Heart right ventricle (tissue), 16 donors: ENCODE measurements around the gene UTS2R. TPM values are rescaled to one million over a fixed set of nuclear protein-coding genes. Genes with fewer than 3 reads are reported as not detected.

Experiments used
- ATAC-seq, 8 donors: fragments of 200-7000 bp; cut with Tn5 transposase; one replicate each; pipeline ENCODE4 v1.9.1; 2020; ENCODE audit warnings: mild to moderate bottlenecking in 8 of 8, moderate library complexity in 8 of 8, moderate number of reproducible peaks in 1 of 8
- DNase-seq, 2 donors: peaks; one replicate each; pipeline ENCODE4 v3.0.0-alpha.2; 2020
- H3K27ac ChIP-seq, 10 donors: fragments of 200-600 bp; sonication (generic) in 2 of 10; one replicate each; pipeline versions ENCODE4 v1.5.0 to v1.8.0; 2020 to 2022; ENCODE audit warnings: mild to moderate bottlenecking in 3 of 10
- H3K27me3 ChIP-seq, 7 donors: fragments of 200-600 bp; one replicate each; pipeline ENCODE4 v1.8.0; 2021 to 2022; ENCODE audit warnings: mild to moderate bottlenecking in 2 of 7
- H3K36me3 ChIP-seq, 9 donors: fragments of 200-600 bp; sonication (generic) in 1 of 9; one replicate each; pipeline versions ENCODE4 v1.5.0 to v1.8.0; 2020 to 2022; ENCODE audit warnings: mild to moderate bottlenecking in 2 of 9
- H3K4me1 ChIP-seq, 9 donors: fragments of 200-600 bp; sonication (generic) in 1 of 9; one replicate each; pipeline versions ENCODE4 v1.5.0 to v1.8.0; 2020 to 2022; ENCODE audit warnings: mild to moderate bottlenecking in 4 of 9
- H3K4me3 ChIP-seq, 10 donors: fragments of 200-600 bp; sonication (generic) in 2 of 10; one replicate each; pipeline versions ENCODE4 v1.5.0 to v1.8.0; 2020 to 2022; ENCODE audit warnings: mild to moderate bottlenecking in 7 of 10, moderate library complexity in 2 of 10
- H3K9me3 ChIP-seq, 11 donors: fragments of 200-600 bp in 10 of 11; sonication (generic) in 2 of 11; one replicate each; pipeline versions ENCODE4 v1.5.0 to v1.8.0; 2013 to 2022; ENCODE audit warnings: mild to moderate bottlenecking in 2 of 11, control low read depth in 1 of 11, moderate library complexity in 1 of 11
- WGBS, 2 donors: extraction: QIAGEN DNeasy Blood & Tissue Kit; methylation state at CpG; one replicate each; pipeline ENCODE4 v1.1.7; 2013; ENCODE audit warnings: inconsistent platforms in 1 of 2; 5-methylcytosine and 5-hydroxymethylcytosine counted together
- intact Hi-C, 10 donors: fragments of 100-400 bp; cut with DNase I; formaldehyde crosslinking; loops; one replicate each; pipeline versions ENCODE4 v1.11.1 to v1.14.2; 2022
- polyA plus RNA-seq, 2 donors: library from polyadenylated mRNA; stranded (reverse); fragments of 200-250 nt; gene quantifications; one replicate each; pipeline ENCODE4 v1.2.3, GENCODE V29; 2013
- total RNA-seq, 10 donors: library from RNA; stranded (reverse); fragmentation: NEBNext Ultra II Directional in 3 of 10; extraction: Animal tissue kit (Norgen Biotek cat#: 25700) in 3 of 10; gene quantifications; one replicate each; pipeline versions ENCODE4 v1.2.1 to v1.2.4, GENCODE V29; 2021 to 2023
- TF ChIP-seq, protein P1 (sequence below), 9 donors: fragments of 200-600 bp; sonication (generic) in 2 of 9; IDR thresholded peaks; one replicate each; pipeline versions ENCODE4 v1.5.0 to v1.8.0; 2021 to 2022; ENCODE audit warnings: antibody characterized with exemption in 9 of 9, mild to moderate bottlenecking in 5 of 9, moderate library complexity in 1 of 9
- donor health status: Arrhythmogenic right ventricular cardiomyopathy.
- donor health status: ischemic (EF 13 %, LVEDD 7.1; RV severe dilation, severe dysfunction).
- donor health status: healthy with polysubstance abuse.
- donor health status: DM: no; HTN: yes; CAD: no.
- donor health status: DM: no; HTN: no; CAD: no.
- donor health status: ischemic (EF 25% LVEDD 6.9; RV normal size, moderate dysfunction).
- donor health status: ischemic (EF 25% LVEDD 5.7; RV mildly dilated, moderate dysfunction).
- donor health status: healthy.
- donor health status: DM: yes; HTN: yes; CAD: no.
- donor health status: Ischemic cardiomyopathy.
- donor health status: ischemic (EF 35%, LVEDD 5.7; RV mildly dilated, moderate dysfunction).
- donor health status: nonischemic (EF 11% LVEDD 7.7; RV severe dilation, severe dysfunction).
- donor health status: DM: yes; HTN: yes; CAD: no.
- donor health status: PGD.
- donor health status: ischemic (EF 29% LVEDD 5.4; RV normal size, mild dysfunction).
- donor health status: nonischemic (EF 23%, LVEDD 6.1; RV moderate dilation, normal function).

Gene UTS2R
- total and polyA plus RNA-seq, 12 donors = 0.04 to 5.9 (median 1.3) TPM; not detected in 1

- WGBS, 2 donors = 70% methylated on average over 15 of the region's 15 CpGs
These were observed 44.3 kb upstream of the UTS2R start for GRCh38 chr17:82327289-82327688.

GRCh38 chr17:82327757-82328140, 43.8 kb upstream of the UTS2R start:
- intact Hi-C loops = loop anchor here in 3 of 10 donors (10.0 kb wide), 3 partner anchors 83 to 293 kb away; partner anchors contain the start of genes DCXR (in 1 of the 3) and RAC3 (in 1 of the 3)
- H3K36me3 ChIP-seq = peaks cover 0 to 7% (median 0%) of the 10 kb centered on the region in 9 donors
- WGBS, 2 donors = 64 to 73% methylated on average over 16 of the region's 16 CpGs
- no peak overlapping the region for H3K27ac ChIP-seq
- no peak overlapping the region for H3K4me3 ChIP-seq
- TF ChIP-seq, protein P1, sequence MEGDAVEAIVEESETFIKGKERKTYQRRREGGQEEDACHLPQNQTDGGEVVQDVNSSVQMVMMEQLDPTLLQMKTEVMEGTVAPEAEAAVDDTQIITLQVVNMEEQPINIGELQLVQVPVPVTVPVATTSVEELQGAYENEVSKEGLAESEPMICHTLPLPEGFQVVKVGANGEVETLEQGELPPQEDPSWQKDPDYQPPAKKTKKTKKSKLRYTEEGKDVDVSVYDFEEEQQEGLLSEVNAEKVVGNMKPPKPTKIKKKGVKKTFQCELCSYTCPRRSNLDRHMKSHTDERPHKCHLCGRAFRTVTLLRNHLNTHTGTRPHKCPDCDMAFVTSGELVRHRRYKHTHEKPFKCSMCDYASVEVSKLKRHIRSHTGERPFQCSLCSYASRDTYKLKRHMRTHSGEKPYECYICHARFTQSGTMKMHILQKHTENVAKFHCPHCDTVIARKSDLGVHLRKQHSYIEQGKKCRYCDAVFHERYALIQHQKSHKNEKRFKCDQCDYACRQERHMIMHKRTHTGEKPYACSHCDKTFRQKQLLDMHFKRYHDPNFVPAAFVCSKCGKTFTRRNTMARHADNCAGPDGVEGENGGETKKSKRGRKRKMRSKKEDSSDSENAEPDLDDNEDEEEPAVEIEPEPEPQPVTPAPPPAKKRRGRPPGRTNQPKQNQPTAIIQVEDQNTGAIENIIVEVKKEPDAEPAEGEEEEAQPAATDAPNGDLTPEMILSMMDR (IDR thresholded peaks at IDR 0.05) = no peak
- ATAC-seq = no peak
- DNase-seq = no peak
- peaks cover 6 to 24% (median 16%) of the 10 kb centered on the region in 9 donors for H3K4me1 ChIP-seq
- no peaks in the 10 kb centered on the region for H3K9me3 ChIP-seq
- peaks cover 0 to 48% (median 31%) of the 10 kb centered on the region in 7 donors for H3K27me3 ChIP-seq

More at GRCh38 chr17:82327289-82327688, 44.3 kb upstream of the UTS2R start:
- TF ChIP-seq, protein P1 (IDR thresholded peaks at IDR 0.05) = no peak
- H3K4me1 ChIP-seq = peaks cover 4 to 19% (median 12%) of the 10 kb centered on the region in 9 donors
- intact Hi-C loops = loop anchor here in 3 of 10 donors (10.0 kb wide), 3 partner anchors 82 to 292 kb away; partner anchors contain the start of genes DCXR (in 1 of the 3) and RAC3 (in 1 of the 3)
- DNase-seq (no peak), ATAC-seq (no peak)
- no peaks in the 10 kb centered on the region for H3K9me3 ChIP-seq
- peaks cover 0 to 43% (median 28%) of the 10 kb centered on the region in 7 donors for H3K27me3 ChIP-seq
- H3K4me3 ChIP-seq = no peak overlapping the region
- no peak overlapping the region for H3K27ac ChIP-seq
- H3K36me3 ChIP-seq = peaks cover 0 to 7% (median 0%) of the 10 kb centered on the region in 9 donors

GRCh38 chr17:82328141-82328993, 43.2 kb upstream of the UTS2R start:
- ATAC-seq (no peak), DNase-seq (no peak)
- Histone ChIP-seq H3K27me3 (peaks cover 0 to 54% (median 31%) of the 10 kb centered on the region in 7 donors), H3K4me1 (peaks cover 9 to 30% (median 22%) of the 10 kb centered on the region in 9 donors), H3K36me3 (peaks cover 0 to 7% (median 0%) of the 10 kb centered on the region in 9 donors), H3K9me3 (no peaks in the 10 kb centered on the region), H3K27ac (no peak overlapping the region), H3K4me3 (no peak overlapping the region)
- intact Hi-C loops = loop anchor here in 3 of 10 donors (10.0 kb wide), 3 partner anchors 84 to 294 kb away; partner anchors contain the start of genes DCXR (in 1 of the 3) and RAC3 (in 1 of the 3)
- TF ChIP-seq, protein P1 (IDR thresholded peaks at IDR 0.05) = no peak
- 79% methylated on average over 28 of the region's 28 CpGs for WGBS, 2 donors

- H3K27ac ChIP-seq = no peak overlapping the region
- ATAC-seq (no peak), DNase-seq (no peak)
- peaks cover 0 to 7% (median 0%) of the 10 kb centered on the region in 9 donors for H3K36me3 ChIP-seq
- 87 to 92% methylated on average over 15 of the region's 15 CpGs for WGBS, 2 donors
- intact Hi-C loops = loop anchor here in 3 of 10 donors (10.0 kb wide), 3 partner anchors 84 to 294 kb away; partner anchors contain the start of genes DCXR (in 1 of the 3) and RAC3 (in 1 of the 3)
- peaks cover 0 to 56% (median 31%) of the 10 kb centered on the region in 7 donors for H3K27me3 ChIP-seq
- TF ChIP-seq, protein P1 (IDR thresholded peaks at IDR 0.05) = no peak
- H3K4me1 ChIP-seq = peaks cover 10 to 34% (median 25%) of the 10 kb centered on the region in 9 donors
- H3K9me3 ChIP-seq = no peaks in the 10 kb centered on the region
- no peak overlapping the region for H3K4me3 ChIP-seq
These were observed 42.5 kb upstream of the UTS2R start for GRCh38 chr17:82328994-82329507.
